Measurements from ENCODE around the gene TRIM8. TPM values are rescaled to one million over a fixed set of nuclear protein-coding genes. Genes with fewer than 3 reads are reported as not detected.

The TRIM8 gene
- total and polyA plus RNA-seq, 2 donors (not counting 3 experiments of a cell fraction or from before 2014, with no cell fraction given) = 74.1 to 114 TPM

GRCh38 chr10:102617816-102618215 lies 26.5 kb upstream of the TRIM8 start:
- no peak for FAIRE-seq
- H2AFZ ChIP-seq (ENCODE audit: low read depth, low read length) = no peak overlapping the region
- H3K4me3 ChIP-seq (replicated peaks in 1 of 3; ENCODE audit: insufficient read depth in 1 of 3, low read depth in 1 of 3, low read length in 3 of 3) = no peak overlapping the region
- H3K9me1 ChIP-seq (replicated peaks; ENCODE audit: control insufficient read depth, extremely low read depth, insufficient read depth, low read length) = no peaks in the 10 kb centered on the region
- no peak overlapping the region for H3K27ac ChIP-seq (ENCODE audit: insufficient read depth, low read depth, low read length)
- DNase-seq (ENCODE audit: low read depth, low spot score) = no peak
- peaks cover 0 to 8% of the 10 kb centered on the region in 2 experiments for H3K36me3 ChIP-seq (ENCODE audit: control insufficient read depth in 2 of 2, extremely low read depth in 1 of 2, insufficient read depth in 2 of 2, low read length in 2 of 2)
- H3K79me2 ChIP-seq (ENCODE audit: control insufficient read depth, insufficient read depth, low read length) = no peaks in the 10 kb centered on the region
- intact Hi-C loops (cut with micrococcal nuclease) (no loop called here), dilution Hi-C loops (cut with MboI; ENCODE audit: extremely low pct_ligation_motif_present, low sequenced_read_pairs) (no loop called here)
- TF ChIP-seq CTCF (IDR thresholded peaks at IDR 0.05; ENCODE audit: extremely low read depth in 1 of 2, insufficient read depth in 1 of 2, low read depth in 1 of 2, low read length in 2 of 2) (no peak), MYC (IDR thresholded peaks at IDR 0.05; ENCODE audit: low read depth, low read length) (no peak), FOS (IDR thresholded peaks at IDR 0.05; ENCODE audit: borderline replicate concordance, insufficient read depth, low read length) (no peak), MAX (IDR thresholded peaks at IDR 0.05; ENCODE audit: insufficient read depth, insufficient read length) (no peak), JUN (IDR thresholded peaks at IDR 0.05; ENCODE audit: borderline replicate concordance, insufficient read depth, insufficient read length, low read depth) (no peak), POLR2AphosphoS5 (IDR thresholded peaks at IDR 0.05; ENCODE audit: insufficient read depth, low read depth, low read length) (no peak)
- no peaks in the 10 kb centered on the region for H4K20me1 ChIP-seq (replicated peaks; ENCODE audit: control insufficient read depth, extremely low read depth, insufficient read depth, low read length)
- no TSS peak for BruUV-seq (replicated peaks)
- no peak overlapping the region for H3K4me2 ChIP-seq (ENCODE audit: insufficient read depth, low read length)
- peaks cover 45% of the 10 kb centered on the region for H3K4me1 ChIP-seq (ENCODE audit: control insufficient read depth, extremely low read depth, insufficient read depth, low read length)
- CTCF ChIA-PET = interaction anchor here (0.9 to 8.9 kb wide), 2 partner anchors 11 to 18 kb away, joined by 5 to 56 read pairs; no protein-coding TSS in a partner anchor
- H3K9me3 ChIP-seq (replicated peaks; ENCODE audit: control insufficient read depth, insufficient read depth, low read length) = no peaks in the 10 kb centered on the region
- H3K9ac ChIP-seq (replicated peaks; ENCODE audit: extremely low read depth, insufficient read depth, low read length) = no peak overlapping the region
- H3K27me3 ChIP-seq (ENCODE audit: control insufficient read depth in 2 of 2, insufficient read depth in 2 of 2, low read length in 2 of 2) = no peaks in the 10 kb centered on the region
- POLR2A ChIA-PET = no interaction called here

Data from endothelial cell of umbilical vein (primary cell).